GM12875 (cell line): ENCODE results near the gene DGCR2.

Experiments
- H3K4me3 ChIP-seq: one replicate; pipeline ENCODE4 v1.5.1; 2011; ENCODE audit warnings: low read depth, low read length, control low read depth
- TF ChIP-seq, protein P1 (sequence below): IDR thresholded peaks from 2 replicates; pipeline ENCODE4 v1.5.1; 2011; ENCODE audit warnings: low read depth, mild to moderate bottlenecking, control low read depth, inconsistent platforms, low read length, moderate library complexity, borderline replicate concordance; ENCODE audit not compliant: insufficient read depth

Gene DGCR2

DNA sequence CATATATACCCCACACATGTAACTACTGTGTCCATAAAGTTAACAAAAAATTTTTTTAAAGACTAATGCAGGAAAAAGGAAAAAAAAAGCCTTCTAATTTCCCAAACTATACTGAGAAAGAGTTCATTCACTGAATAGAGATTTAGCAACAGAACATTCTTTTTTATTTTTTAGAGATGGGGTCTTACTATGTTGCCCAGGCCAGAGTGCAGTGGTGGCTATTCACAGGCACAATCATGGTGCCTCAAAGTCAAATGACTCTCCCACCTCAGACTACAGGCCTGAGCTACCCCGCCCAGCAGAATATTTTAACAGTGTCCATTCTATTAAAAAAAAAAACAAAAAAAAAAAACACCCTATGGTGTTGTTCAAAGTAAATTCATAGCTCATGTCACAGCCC lies 25.7 kb downstream of the DGCR2 start:
- TF ChIP-seq, protein P1, sequence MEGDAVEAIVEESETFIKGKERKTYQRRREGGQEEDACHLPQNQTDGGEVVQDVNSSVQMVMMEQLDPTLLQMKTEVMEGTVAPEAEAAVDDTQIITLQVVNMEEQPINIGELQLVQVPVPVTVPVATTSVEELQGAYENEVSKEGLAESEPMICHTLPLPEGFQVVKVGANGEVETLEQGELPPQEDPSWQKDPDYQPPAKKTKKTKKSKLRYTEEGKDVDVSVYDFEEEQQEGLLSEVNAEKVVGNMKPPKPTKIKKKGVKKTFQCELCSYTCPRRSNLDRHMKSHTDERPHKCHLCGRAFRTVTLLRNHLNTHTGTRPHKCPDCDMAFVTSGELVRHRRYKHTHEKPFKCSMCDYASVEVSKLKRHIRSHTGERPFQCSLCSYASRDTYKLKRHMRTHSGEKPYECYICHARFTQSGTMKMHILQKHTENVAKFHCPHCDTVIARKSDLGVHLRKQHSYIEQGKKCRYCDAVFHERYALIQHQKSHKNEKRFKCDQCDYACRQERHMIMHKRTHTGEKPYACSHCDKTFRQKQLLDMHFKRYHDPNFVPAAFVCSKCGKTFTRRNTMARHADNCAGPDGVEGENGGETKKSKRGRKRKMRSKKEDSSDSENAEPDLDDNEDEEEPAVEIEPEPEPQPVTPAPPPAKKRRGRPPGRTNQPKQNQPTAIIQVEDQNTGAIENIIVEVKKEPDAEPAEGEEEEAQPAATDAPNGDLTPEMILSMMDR = no peak
- no peak overlapping the region for H3K4me3 ChIP-seq

DNA sequence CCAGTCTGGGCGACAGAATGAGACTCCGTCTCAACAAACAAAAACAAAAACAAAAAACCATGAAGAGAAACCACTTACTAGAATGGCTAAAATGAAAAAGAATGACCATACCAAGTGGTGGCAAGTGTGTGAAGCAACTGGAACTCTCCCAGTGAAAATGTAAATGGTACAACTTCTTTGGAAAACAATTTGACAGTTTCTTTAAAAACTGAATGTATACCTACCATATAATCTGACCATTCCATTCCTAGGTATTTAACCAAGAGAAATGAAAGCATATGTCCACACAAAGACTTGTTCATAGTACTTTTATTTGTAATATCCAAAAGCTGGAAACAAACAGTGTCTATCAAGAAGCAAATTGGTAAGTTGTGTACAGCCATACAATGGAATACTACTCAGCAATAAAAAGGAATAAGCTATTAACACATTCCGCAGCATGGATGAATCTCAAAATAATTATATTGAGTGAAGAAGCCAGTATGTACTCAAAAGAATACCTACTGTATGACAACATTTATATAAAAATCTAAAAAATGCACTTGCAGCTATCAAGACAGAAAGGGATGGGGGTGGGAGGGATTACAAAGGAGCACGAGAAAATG lies 27.7 kb downstream of the DGCR2 start:
- TF ChIP-seq, protein P1 = no peak
- no peak overlapping the region for H3K4me3 ChIP-seq

DNA sequence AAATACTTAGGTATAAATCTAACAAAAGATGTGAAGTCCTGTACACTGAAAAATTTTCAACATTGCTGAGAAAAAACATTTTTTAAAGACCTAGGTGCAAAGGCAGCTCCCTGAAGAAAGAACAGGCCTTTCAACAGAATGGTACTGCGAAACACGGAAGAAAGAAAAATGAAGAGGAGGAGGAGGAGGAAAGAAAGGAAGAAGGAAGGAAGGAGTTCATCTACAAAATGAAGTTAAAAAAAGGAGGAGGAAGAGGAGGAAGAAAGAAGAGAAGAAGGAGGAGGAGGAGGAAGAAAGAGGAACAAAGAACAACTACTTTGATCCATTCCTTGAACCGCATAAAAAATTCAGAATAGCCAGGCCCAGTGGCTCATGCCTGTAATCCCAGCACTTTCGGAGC lies 29.5 kb downstream of the DGCR2 start:
- no peak overlapping the region for H3K4me3 ChIP-seq
- TF ChIP-seq, protein P1 = no peak

DNA sequence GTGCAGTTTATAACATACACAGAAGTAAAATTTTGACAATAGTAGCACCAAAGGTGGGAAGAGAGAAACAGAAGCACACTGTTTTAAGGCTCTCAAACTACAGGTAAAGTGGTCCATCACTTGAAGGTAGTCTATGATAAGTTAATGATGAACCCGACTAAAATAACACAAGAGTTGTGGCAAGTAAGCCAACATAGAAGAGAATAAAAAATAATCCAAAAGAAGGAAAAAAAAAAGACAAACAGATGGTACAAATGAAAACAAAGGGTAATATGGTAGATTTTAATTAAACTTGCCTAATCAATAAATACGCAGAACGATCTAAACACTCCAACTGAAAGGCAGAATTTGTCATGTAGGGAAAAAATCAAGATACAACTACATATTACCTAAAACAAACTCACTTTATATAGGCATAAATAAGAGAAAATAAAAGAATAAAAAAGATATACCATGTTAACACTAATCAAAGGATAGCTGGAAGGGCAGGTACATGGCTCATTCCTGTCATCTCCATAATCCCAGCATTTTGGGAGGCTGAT lies 31.6 kb downstream of the DGCR2 start:
- no peak overlapping the region for H3K4me3 ChIP-seq

DNA sequence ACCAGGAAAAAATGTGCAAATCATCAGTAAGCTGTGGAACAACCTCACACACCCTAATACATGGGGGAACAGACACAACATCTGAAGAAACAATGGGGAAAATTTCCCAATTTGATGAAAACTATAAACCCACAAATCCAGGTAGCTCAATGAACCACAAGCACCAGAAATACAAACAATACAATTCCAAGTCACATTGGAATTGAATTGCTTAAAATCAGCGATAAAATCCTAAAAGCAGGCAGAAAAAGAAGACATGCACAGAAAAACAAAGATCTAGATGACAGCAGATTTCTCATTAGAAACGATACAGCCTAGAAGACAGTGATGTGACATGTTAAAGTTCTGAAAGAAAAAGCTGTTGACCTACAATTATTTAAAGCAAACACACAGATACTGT lies 32.0 kb downstream of the DGCR2 start:
- TF ChIP-seq, protein P1 = no peak
- no peak overlapping the region for H3K4me3 ChIP-seq

More for the DNA sequence above, 31.6 kb downstream of the DGCR2 start:
- TF ChIP-seq, protein P1 = no peak

DNA sequence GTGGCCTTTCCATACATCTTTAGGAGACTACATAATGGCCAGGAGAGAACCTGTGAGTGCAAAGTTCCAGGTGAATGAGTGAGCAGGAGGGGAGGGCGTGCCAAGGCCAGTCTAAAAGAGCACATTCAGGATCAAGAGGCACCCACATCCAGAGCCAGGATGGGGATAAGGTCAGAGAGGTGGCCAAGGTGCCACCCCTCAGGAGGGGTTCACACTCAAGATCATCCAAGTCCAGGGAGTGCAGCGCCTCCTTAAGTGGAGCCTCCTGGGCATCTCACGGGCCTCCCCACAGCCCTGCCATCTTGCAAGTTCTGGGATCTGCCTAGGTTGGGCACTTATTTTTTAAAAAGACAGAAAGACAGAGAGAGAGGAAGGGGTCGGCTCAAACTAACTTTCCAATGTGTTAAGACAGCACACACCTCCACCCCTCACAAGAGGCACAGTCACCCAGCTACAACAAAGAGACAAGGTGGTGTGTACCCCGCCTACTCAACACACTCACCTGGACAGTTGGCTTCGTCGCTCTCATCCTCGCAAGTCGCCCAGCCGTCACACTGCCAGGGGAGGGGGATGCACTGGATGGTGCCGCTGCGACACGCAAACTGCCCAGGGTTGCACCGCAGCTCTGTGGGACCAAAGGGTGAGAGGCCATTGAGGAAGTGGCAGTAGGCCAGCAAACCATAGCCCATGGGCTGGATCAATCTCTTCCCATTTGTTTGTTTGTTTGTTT lies 33.2 kb downstream of the DGCR2 start:
- TF ChIP-seq, protein P1 = no peak
- no peak overlapping the region for H3K4me3 ChIP-seq

DNA sequence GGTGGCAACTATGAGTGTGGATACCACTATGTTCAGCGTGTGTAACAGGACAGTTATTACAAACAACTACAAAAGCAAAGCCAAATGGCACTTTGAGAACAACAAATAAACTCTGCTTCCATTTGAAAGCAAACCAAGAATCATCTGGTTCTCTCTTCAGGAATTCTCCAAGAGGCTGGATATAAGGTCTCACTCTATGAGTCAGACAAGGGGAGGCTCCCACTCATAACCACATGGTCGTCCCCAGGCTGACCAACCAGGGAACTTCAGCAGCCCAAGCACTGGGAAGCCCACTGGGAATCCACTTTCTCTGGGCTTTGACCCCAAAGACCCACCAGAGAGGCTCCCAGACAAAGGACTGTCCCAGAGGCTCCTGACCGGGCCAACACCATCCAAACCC lies 35.3 kb downstream of the DGCR2 start:
- TF ChIP-seq, protein P1 = no peak
- H3K4me3 ChIP-seq = no peak overlapping the region
